Fibroblast of skin of right biceps (primary cell): ENCODE results near the gene SLC22A4.

Experiments
- DNase-seq: peaks from one replicate; pipeline ENCODE4 v3.0.0-alpha.2; 2013

Gene SLC22A4

GRCh38 chr5:132300577-132301343, 6.6 kb downstream of the SLC22A4 start:
- no peak for DNase-seq

DNA sequence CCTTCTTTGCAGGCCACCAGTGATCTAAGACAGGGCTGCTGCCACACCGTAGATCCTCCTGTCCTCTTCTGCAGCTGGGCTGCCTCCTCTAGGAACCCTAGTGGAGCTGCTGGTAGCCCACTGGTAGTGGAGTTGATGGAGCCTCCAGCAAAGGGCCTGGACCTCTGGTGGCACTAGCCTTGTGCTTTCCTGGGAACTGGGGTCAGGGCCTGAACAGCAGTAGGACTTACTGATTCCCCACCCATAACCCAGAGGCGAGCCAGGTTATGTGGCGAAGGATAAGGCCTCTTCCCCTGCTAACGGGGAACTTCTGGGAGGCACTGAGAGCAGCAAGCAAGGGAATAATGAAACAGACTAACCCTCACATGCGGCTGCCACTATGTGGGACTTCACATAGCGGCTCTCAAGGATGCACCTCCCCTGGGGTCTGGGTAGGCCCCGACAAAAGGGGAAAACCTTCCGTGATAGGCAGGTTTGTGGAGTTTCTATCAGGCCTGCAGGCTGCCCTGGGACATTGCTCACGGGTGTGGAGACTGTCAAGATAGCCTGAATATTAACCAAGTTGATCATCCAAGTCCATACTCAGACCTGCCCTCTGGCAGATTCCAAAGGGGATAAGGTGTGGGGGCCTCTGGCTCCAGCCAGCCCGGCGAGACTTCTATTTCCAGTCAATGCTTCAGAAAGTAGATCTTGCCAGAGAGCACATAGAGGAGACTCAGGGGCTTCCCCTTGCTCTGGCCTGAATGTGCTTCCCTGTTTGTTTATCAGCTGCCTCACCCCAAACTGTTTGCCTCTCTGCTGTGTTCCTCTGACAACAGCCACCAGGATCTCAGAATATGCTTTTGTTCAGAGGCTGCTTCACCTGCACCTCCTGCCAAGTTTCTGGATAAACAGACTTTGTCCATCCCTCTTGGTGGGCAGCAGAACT, 7.4 kb downstream of the SLC22A4 start:
- DNase-seq, result no peak

GRCh38 chr5:132302413-132302812, 8.2 kb downstream of the SLC22A4 start:
- no peak for DNase-seq

GRCh38 chr5:132303589-132303988, 9.4 kb downstream of the SLC22A4 start:
- DNase-seq, result no peak

GRCh38 chr5:132305420-132305819, 11.2 kb downstream of the SLC22A4 start:
- DNase-seq, result no peak

DNA sequence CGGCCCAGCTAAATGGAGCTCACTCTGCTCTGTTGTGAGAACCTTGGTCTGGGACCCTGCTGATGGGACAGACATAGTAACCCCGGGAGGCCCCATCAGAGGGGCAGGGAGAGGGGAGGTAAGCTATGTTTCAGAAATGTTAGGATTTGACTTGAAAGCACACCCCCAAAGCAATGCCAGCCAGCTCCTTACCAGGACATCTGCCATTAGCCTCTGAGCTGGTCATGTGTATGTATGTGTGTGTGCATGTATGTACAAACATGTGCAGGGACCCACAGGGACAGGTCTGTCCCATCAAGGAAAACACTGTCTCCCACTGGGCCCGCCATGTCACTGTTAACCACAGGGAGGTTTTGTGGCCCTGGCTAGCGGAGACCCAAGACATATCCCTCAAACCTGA, 14.5 kb downstream of the SLC22A4 start:
- DNase-seq, result no peak

DNA sequence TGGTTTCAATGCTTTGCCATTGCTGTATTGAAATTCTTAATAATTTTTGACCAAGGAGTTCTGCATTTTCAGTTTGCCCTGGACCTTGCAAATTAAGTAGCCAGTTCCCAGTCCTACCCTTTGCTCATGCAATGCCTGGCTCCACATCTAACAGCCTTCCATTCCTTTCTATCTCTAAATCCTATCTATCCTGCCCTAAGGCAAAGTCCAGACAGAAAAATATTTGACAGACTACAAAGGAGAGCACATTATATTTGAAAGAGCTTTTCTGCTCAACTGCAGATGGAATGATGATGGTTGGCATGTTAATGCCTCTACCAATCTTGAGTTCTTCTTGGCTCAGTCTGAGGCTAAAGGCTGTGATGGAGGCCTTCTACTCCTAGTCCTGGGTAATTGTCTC, 15.5 kb downstream of the SLC22A4 start:
- no peak for DNase-seq

DNA sequence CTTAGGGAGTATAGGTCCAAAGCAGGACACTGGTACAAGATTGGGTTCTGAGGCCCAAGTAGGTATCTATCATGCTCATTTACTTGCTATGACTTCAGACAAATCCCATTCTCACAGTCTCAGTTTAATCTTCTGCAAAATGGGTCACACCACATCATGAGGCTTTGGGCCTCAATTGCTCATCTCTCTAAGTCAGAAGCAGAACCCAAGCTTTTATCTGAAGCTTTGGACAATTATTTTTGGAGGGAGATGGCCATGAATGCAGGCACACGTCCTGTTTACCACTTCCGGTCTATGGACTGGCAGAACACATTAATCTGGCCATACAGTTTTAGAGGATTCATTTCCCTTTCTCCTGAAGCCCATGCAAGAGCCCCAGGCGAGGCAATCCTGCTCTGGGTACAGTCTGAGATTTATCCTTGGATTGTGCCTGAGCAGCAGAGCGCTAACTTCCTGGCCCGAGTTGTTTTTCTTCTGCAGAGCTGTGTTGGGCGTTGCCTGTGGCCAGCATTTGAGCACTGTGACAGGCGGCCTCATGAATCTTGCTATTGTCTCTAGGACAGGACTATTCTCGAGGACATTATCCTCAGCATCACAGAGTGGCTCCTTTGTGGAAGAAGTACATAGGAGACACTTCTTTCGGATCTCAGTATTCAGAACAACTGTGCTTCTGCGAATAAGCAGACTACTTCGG, 16.1 kb downstream of the SLC22A4 start:
- DNase-seq, result no peak

- DNase-seq, result peak; percentile 47
These were observed 19.2 kb downstream of the SLC22A4 start for GRCh38 chr5:132313366-132313765.

GRCh38 chr5:132313961-132314432, 19.8 kb downstream of the SLC22A4 start:
- DNase-seq, result no peak

GRCh38 chr5:132315529-132316067, 21.4 kb downstream of the SLC22A4 start:
- DNase-seq, result no peak

GRCh38 chr5:132319975-132320374, 25.8 kb downstream of the SLC22A4 start:
- DNase-seq, result no peak

- no peak for DNase-seq
These were observed 27.0 kb downstream of the SLC22A4 start for GRCh38 chr5:132321109-132321721.

DNA sequence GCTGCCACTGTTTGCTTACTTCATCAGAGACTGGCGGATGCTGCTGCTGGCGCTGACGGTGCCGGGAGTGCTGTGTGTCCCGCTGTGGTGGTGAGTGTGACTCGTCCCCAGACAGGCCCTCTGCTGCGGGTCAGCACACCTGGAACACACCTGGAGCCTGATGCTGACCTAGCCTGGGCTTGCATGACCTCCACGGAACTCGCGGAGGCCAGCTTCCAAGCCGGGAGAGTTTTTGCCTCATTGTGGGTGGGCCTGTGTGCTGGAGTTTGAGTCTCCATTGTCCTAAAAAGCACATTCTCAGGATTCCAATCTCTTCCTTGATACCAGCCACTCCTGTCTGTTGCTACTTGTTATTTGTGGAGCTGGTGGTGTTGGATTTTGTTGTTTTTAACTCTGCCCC, 28.1 kb downstream of the SLC22A4 start:
- DNase-seq, result no peak

- no peak for DNase-seq
These were observed 29.0 kb downstream of the SLC22A4 start for GRCh38 chr5:132323202-132323601.

- no peak for DNase-seq
These were observed 31.5 kb downstream of the SLC22A4 start for GRCh38 chr5:132325691-132326090.

DNA sequence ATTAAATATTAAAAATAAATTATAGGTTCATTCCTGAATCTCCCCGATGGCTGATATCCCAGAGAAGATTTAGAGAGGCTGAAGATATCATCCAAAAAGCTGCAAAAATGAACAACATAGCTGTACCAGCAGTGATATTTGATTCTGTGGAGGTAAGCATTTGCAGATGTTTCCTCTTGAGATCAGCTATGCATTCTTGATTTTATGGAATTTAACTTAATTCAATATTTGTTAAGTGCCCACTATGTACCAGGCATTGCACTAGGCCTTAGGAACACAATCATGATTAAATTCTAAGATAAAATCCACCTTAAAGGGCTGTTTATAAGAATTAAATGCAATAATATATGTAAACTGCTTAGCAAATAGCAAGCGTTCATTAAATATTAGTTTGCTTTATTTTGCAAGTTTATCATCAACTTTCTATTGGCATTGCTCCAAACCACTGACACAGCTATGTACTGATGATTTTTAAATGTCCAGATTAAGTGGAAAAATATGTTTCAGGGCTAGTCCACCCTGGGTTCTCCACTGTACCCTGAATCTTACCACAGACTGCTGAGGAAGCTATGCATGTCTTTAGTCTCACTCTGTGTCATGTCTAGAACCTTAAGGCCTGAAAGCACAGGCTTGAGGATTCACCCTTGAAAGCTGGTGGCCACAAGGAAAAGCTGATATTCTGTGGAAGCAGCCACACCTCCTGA, 33.2 kb downstream of the SLC22A4 start:
- peak; percentile 60 for DNase-seq

GRCh38 chr5:132334812-132335211, 40.6 kb downstream of the SLC22A4 start:
- no peak for DNase-seq

DNA sequence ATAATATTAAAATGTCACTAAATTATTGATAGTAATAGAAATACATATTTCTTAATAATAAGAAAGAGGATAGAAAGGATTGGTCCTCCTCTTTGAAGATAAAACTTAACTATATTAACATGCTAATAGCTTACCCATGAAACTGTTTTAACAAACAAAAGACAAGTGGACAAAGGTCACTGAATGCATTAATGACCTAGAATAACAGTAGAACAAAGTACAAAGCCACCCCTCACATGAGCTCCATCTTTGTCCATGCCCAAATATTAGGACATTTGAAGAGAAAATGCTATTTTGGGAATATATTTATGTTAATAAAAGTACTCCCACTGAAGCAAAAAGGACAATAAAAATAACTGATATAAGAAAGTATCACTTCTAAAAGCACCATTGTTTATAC, 41.2 kb downstream of the SLC22A4 start:
- DNase-seq, result no peak

DNA sequence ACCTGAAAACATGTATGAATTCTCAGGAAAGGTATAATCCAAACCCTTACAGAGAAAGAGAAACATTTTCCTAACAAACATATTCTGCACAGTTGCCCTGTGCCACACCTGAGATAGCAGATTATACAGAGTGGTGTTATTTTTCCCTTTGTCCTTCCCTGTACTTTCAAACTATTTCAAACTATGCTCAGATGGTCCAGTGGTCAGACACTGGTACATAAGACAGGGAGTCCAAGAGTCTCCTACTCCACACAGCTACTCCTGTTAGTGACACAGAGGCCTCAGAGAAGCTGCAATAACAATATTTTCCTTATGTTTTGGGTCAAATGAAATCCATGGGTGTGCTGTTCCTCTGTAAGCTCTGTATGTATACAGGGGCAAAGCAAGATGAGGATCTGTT, 45.3 kb downstream of the SLC22A4 start:
- no peak for DNase-seq

GRCh38 chr5:132342291-132343180, 48.3 kb downstream of the SLC22A4 start:
- no peak for DNase-seq
